HPDE6-E6E7 (cell line): ENCODE results near the gene WFDC2.

Experiments used
- DNase-seq: peaks from one replicate; pipeline ENCODE4 v3.0.0; 2011; ENCODE audit warnings: missing footprints; ENCODE audit errors: extremely low spot score

Gene WFDC2

DNA sequence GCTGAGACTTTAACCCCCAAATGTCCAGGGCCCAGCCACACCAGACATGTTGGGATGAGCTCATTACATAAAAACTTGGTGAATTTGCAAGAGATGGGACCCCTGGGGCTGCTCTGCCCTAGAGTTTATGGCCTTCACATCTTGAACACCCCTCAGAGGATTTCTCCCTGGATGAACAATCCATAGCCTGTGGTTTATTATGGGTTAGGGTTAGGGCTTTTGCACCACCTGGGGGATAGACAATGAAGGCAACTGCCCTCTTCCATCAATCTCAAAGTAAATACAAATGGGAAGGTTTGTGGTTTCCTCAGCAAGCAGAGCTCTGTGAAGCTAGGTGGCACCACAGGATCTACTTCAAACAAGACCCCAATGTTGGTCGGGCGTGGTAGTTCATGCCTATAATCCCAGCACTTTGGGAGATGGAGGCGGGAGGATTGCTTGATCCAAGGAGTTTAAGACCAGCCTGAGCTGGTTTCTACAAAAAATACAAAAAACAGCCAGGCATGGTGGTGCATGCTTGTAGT lies 28.5 kb downstream of the WFDC2 start:
- no peak for DNase-seq

GRCh38 chr20:45500022-45500421 lies 30.5 kb downstream of the WFDC2 start:
- no peak for DNase-seq

DNA sequence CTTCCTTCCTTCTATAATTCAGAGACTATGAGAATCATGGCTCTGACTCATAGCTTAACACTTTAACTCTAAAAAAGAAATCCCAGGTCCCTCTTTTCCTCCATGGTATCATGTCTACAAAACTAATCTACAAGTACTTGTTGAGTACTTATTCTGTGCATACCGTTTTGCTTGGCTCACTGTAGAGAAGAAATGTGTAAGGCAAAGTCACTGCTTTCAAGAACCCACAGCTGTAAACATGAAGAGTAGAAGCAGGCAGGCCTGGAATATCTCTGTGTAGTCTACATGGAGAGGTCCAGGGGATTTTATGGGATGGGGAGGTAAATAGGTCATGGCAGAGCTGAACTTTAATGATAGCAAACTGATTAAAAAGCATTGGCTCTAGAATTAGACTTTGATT lies 32.0 kb downstream of the WFDC2 start:
- DNase-seq, result no peak

DNA sequence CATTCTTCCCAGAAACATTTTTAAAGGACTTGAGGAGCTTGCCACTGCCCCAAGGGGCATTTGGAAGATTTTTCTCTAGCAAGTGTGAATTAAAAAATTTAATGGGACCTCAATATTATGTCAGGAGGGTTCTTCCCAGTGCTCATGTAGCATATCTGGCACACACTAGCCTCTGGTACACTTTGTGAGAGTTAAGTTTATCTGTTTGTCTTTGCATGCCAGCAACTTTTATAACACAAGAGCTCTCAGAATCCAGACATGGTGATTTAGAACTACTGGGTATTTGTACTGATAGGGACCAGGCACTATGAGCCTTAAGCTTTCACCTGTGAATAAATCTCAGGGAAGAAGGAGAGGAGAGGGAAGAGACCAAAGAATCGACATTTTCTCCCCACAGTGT lies 33.0 kb downstream of the WFDC2 start:
- DNase-seq, result no peak

GRCh38 chr20:45503403-45503802 lies 33.9 kb downstream of the WFDC2 start:
- no peak for DNase-seq

- DNase-seq, result no peak
These were observed 36.8 kb downstream of the WFDC2 start for GRCh38 chr20:45506398-45506797.

DNA sequence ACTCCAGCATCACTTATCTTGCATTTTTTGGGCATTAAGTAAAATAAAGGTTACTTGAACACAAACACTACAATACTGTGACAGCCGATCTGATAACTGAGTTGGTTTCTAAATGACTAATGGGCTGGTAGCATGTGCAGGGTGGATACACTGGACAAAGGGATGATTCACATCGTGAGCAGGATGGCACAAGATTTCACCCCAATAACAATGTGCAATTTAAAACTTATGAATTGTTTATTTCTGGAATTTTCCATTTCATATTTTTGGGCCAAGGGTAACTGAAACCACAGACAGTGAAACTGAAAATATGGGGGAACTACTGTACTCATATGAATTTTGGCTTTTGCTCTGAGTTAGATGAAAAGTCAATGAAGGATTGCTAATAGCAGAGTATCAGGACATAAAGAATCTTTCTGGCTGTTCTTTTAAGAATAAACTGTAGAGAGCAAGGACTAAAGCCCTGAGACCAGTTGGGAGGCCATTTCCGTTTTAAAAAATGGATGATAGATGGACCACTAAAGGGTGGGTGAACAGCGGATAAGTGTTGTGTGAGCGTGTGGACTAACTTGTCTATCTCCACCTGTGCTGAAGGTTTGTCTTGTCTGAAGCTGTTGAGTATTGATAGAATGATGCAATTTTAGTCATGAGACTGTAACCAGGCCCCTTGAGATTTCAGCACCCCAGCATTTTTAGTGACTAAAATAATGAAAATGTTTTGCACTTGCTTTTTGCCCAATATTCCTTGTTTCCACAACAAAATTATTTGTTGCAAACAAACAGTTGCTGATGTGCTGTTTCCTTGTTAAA lies 37.7 kb downstream of the WFDC2 start:
- DNase-seq, result peak; percentile 94

DNA sequence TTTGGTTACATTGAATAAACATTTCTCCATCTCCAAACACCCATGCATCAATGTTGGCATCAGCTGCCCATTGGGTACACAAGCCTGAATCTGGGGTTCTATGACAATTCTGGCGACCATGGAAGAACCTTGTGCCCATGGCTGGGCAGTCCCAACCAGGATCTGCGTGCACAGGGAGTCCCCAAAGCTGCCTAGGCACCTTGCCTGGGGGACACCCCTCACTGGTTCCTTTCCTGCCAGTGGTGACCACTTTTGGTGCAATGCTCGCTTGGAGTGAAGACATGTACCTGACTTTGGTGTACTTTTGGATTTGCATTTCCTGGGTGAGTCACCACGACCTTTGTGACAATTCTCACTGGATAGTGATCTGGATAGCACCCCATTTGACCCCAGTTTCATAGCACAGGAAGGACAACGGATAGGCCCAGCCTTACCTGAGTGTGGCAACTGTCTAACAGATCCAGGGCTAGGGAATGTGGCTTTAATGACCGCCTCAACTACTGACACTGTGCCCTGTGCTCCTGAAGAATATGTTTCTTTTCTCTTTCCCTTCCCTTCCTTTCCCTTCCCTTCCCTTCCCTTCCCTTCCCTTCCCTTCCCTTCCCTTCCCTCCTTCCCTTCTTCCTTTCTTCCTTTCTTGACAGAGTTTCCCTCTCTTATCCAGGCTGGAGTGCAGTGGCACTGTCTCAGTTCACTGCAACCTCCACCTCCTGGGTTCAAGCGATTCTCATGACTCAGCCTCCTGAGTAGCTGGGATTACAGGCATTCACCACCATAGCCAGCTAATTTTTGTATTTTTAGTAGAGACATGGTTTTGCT lies 38.7 kb downstream of the WFDC2 start:
- no peak for DNase-seq

DNA sequence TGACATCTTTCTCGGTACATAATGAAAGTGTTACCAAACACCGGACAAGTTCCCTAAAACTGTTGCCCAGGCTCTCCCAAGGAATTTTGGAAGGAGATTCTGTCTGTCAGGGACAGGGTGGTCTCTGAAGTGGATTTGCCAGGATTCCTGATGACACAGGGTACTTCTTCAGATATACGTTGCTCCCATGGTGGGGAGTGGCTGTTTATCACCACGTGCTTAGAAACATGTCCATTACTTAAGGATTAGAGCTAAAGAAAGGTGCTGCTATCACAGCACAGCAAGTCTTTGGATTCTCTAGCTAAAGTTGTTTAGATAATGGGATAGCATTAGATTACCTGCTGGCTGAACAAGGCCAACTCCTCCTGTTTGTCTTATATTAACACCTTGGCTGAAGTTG lies 39.5 kb downstream of the WFDC2 start:
- DNase-seq, result no peak

DNA sequence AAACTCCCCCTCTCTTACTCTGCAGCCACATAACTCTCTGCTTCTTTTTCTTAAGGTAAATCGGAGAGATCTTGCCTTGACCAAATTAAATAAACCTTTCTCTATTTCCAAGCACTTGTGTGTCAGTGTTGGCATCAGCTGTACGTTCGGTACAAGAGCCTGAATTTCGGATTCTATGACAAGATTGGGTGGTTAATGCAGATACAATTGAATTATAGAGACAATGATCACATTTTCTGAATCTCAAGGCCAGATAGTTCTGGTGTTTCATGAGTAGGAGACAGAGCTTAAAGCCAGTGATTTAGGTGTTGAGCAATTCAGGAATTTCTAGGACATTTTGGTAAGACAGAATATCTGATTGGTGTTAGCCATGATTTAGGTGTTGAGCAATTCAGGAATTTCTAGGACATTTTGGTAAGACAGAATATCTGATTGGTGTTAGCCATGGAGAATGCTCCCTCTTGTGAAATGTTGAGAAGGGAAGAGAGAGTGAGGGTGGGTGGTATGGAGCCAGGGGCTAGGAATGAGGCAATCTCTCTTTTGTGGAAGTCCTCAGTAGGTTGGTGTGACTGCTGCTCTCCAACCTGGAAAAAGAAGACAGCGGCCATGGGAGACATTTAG lies 40.8 kb downstream of the WFDC2 start:
- no peak for DNase-seq

DNA sequence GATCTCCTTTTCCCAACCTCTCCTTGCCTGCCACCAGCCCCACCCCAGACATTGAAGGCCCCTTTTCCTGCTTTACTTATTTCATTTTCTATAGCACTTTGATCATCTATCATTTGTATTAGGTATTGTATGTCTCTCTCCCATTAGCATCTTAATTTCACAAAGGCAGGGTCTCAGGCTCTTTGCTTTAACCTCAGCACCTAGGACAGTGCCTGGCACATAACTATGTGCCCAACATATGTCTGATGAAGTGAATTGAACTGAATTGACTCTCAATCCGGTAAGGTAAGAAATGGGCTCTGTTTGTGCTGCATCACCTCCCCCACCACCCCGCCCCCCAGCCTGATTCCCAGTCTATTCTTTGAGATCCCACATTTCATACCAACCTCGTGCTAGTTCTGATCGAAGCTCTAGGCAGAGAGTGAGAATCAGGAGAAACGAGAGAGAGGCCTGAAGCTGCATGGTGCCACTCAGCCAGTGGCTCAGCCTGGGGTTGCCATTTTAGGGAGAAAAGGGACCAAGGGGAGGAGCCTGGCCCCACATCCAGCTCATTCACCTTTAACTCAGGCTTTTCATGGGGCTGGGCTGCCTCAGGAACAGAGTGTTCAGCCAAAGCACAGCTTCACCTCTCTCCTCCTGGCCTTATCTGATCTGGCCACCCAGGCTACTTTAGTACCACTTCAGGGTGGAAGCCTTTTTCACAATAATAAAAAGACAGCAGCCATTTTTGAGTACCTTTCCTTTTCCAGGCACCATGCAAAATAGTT lies 45.8 kb downstream of the WFDC2 start, which contains the start of gene SPINT3:
SPINT3 (minus strand) TSS at position 476 of the 767 bp plus-strand sequence; CDS start at position 462, 14 bp downstream.
- no peak for DNase-seq

DNA sequence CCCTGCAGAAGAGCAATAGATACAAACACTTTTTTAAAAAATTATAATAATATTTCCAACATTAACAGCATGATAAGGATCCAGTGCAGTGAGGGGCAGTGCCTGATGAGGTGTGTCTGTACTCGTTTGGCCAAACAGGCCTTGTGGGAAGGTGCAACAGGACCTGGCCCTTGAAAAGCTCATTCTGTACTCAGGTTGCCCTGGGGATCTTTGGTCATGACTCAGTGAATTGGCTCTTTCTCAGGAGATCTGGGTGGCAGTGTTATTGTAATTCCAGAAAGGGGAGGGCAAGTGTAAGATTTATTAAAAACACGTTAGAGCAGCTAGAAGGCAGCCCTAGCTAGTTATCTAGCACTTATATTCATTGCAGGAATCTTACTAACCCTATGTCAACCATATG lies 48.7 kb downstream of the WFDC2 start:
- DNase-seq, result peak; percentile 98

GRCh38 chr20:45523821-45524220 lies 54.3 kb downstream of the WFDC2 start:
- DNase-seq, result no peak

DNA sequence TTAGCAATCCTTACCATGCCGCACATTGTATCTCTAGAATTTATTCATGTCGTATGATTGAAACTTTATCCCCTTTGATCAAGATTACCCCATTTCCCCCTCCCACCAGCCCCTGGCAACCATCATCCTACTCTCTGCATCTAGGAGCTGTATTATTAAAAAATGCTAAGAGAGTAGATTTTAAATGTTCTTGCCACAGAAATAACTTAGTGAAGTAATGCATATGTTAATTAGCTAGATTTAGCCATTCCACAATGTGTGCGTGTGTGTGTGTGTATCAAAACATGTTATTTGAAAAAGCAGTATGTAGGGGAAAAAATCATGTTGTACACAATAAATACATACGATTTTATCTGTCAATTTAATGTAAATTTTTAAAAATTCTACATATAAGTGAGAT lies 57.7 kb downstream of the WFDC2 start:
- DNase-seq, result no peak
